Measurements from ENCODE around the gene CD93.

Gene CD93

GRCh38 chr20:23042270-23042669 is 43.9 kb downstream of the CD93 start:
- DNase-seq (ENCODE audit: extremely low read depth, low read depth), result no peak

GRCh38 chr20:23039885-23040508 is 46.1 kb downstream of the CD93 start:
- no peak for DNase-seq (ENCODE audit: extremely low read depth, low read depth)
- TF ChIP-seq CTCF (IDR thresholded peaks at IDR 0.05; ENCODE audit: low read depth, low read length, missing control alignments), result no peak
- H3K4me3 ChIP-seq (replicated peaks; ENCODE audit: low read depth, low read length), result no peak overlapping the region

More at GRCh38 chr20:23042270-23042669, 43.9 kb downstream of the CD93 start:
- H3K4me3 ChIP-seq (replicated peaks; ENCODE audit: low read depth, low read length), result no peak overlapping the region
- TF ChIP-seq CTCF (IDR thresholded peaks at IDR 0.05; ENCODE audit: low read depth, low read length, missing control alignments), result no peak

GRCh38 chr20:23039136-23039875 is 46.8 kb downstream of the CD93 start:
- no peak for TF ChIP-seq CTCF (IDR thresholded peaks at IDR 0.05; ENCODE audit: low read depth, low read length, missing control alignments)
- no peak for DNase-seq (ENCODE audit: extremely low read depth, low read depth)
- H3K4me3 ChIP-seq (replicated peaks; ENCODE audit: low read depth, low read length), result no peak overlapping the region

GRCh38 chr20:23037017-23037481 is 49.1 kb downstream of the CD93 start:
- TF ChIP-seq CTCF (IDR thresholded peaks at IDR 0.05; ENCODE audit: low read depth, low read length, missing control alignments), result no peak
- H3K4me3 ChIP-seq (replicated peaks; ENCODE audit: low read depth, low read length), result no peak overlapping the region
- DNase-seq (ENCODE audit: extremely low read depth, low read depth), result no peak

GRCh38 chr20:23036371-23036770 is 49.8 kb downstream of the CD93 start:
- TF ChIP-seq CTCF (IDR thresholded peaks at IDR 0.05; ENCODE audit: low read depth, low read length, missing control alignments), result no peak
- no peak overlapping the region for H3K4me3 ChIP-seq (replicated peaks; ENCODE audit: low read depth, low read length)
- no peak for DNase-seq (ENCODE audit: extremely low read depth, low read depth)

GRCh38 chr20:23035731-23036130 is 50.4 kb downstream of the CD93 start:
- TF ChIP-seq CTCF (IDR thresholded peaks at IDR 0.05; ENCODE audit: low read depth, low read length, missing control alignments), result no peak
- no peak for DNase-seq (ENCODE audit: extremely low read depth, low read depth)
- H3K4me3 ChIP-seq (replicated peaks; ENCODE audit: low read depth, low read length), result no peak overlapping the region

Data from HFF-Myc (cell line).